K562 (cell line): ENCODE measurements around the gene TCFL5. TPM values are rescaled to one million over a fixed set of nuclear protein-coding genes. Genes with fewer than 3 reads are reported as not detected.
A peak's percentile ranks its signal among the peaks of the same experiment; 100 is the strongest.

ENCODE experiments used
- ATAC-seq: fragments of 200-7000 bp; cut with Tn5 transposase; 3 replicates; pipeline ENCODE4 v1.9.1; 2020; ENCODE audit warnings: moderate library complexity
- BruUV-seq: library from RNA; stranded (reverse); fragments of 400-500 nt; replicated peaks from 2 replicates; lab custom pipeline; 2021; lab: Mats Ljungman, UMichigan
- CTCF ChIA-PET: fragments of 300-600 bp; formaldehyde crosslinking; extraction: SDS; loops from one replicate; lab custom pipeline; 2021; ENCODE audit warnings: low intra/inter-chr PET ratio; lab: Yijun Ruan, JAX
- POLR2A ChIA-PET: fragments of 300-600, 350-650 bp; sonication (Branson Sonifier 250); formaldehyde crosslinking; extraction: SDS; loops from one replicate; lab custom pipeline; 2021; ENCODE audit warnings: antibody characterized with exemption, inconsistent platforms; lab: Yijun Ruan, JAX
- DNase-seq, 4 experiments: peaks; one replicate each; pipeline versions ENCODE4 v3.0.0 to v3.0.0-alpha.2; 2011 to 2018; ENCODE audit warnings: low spot score in 3 of 4, mixed read lengths in 3 of 4; ENCODE audit errors: extremely low read depth in 1 of 4
- FAIRE-seq: peaks from 2 replicates; lab custom pipeline; 2011; peaks lifted over from hg19 to GRCh38; lab: Jason Lieb, UNC
- H2AFZ ChIP-seq: 2 replicates; pipeline ENCODE4 v1.6.0; 2011; ENCODE audit warnings: low read depth, low read length, control low read depth, inconsistent platforms
- H3K27ac ChIP-seq: fragments of 200-600 bp; 3 replicates; pipeline ENCODE4 v1.8.0; 2011; ENCODE audit warnings: low read depth, mild to moderate bottlenecking, control low read depth, inconsistent platforms, low read length, moderate library complexity, mixed read lengths; ENCODE audit errors: extremely low read depth
- H3K27me3 ChIP-seq, 2 experiments: fragments of 300-600 bp in 1 of 2; 2 replicates in 1 of 2; 3 replicates in 1 of 2; pipeline versions ENCODE4 v1.6.0 to v1.8.0; 2011; ENCODE audit warnings: inconsistent platforms in 2 of 2, low read length in 2 of 2, mild to moderate bottlenecking in 1 of 2, mixed read lengths in 1 of 2, moderate library complexity in 1 of 2; ENCODE audit not compliant: control insufficient read depth in 2 of 2, insufficient read depth in 2 of 2
- H3K36me3 ChIP-seq: fragments of 300-600 bp; 3 replicates; pipeline ENCODE4 v1.8.0; 2011; ENCODE audit warnings: mild to moderate bottlenecking, low read length, inconsistent platforms; ENCODE audit not compliant: control insufficient read depth, insufficient read depth
- H3K4me1 ChIP-seq, 2 experiments: fragments of 200-600 bp in 1 of 2; replicated peaks in 1 of 2; 2 replicates in 1 of 2; 3 replicates in 1 of 2; pipeline versions ENCODE4 v1.5.1 to v1.8.0; 2011; ENCODE audit warnings: inconsistent platforms in 2 of 2, low read length in 2 of 2, mild to moderate bottlenecking in 1 of 2, mixed read lengths in 1 of 2, moderate library complexity in 1 of 2; ENCODE audit not compliant: control insufficient read depth in 2 of 2, insufficient read depth in 2 of 2
- H3K4me2 ChIP-seq: 2 replicates; pipeline ENCODE4 v1.6.1; 2011; ENCODE audit warnings: low read length, control low read depth, inconsistent platforms, mixed read lengths; ENCODE audit not compliant: insufficient read depth
- H3K4me3 ChIP-seq: fragments of 200-600 bp; sonication (generic), shearing (Covaris generic); 2 replicates; pipeline ENCODE4 v1.5.1; 2016; ENCODE audit warnings: control low read depth, inconsistent platforms
- H3K79me2 ChIP-seq: fragments of 200-600 bp; 3 replicates; pipeline ENCODE4 v1.8.0; 2011; ENCODE audit warnings: low read length, inconsistent platforms; ENCODE audit not compliant: control insufficient read depth, insufficient read depth
- H3K9ac ChIP-seq, 2 experiments: 2 replicates each; pipeline versions ENCODE4 v1.6.0 to v1.6.1; 2011; ENCODE audit warnings: low read depth in 2 of 2, low read length in 2 of 2, control low read depth in 1 of 2, inconsistent platforms in 1 of 2, mild to moderate bottlenecking in 1 of 2, mixed read lengths in 1 of 2; ENCODE audit not compliant: insufficient read depth in 1 of 2
- H3K9me1 ChIP-seq: one replicate; pipeline ENCODE4 v1.6.0; 2011; ENCODE audit warnings: inconsistent platforms, mild to moderate bottlenecking, low read length, moderate library complexity; ENCODE audit not compliant: control insufficient read depth, insufficient read depth
- H3K9me3 ChIP-seq: replicated peaks from 2 replicates; pipeline ENCODE4 v1.5.1; 2011; ENCODE audit warnings: low read depth, low read length, inconsistent platforms; ENCODE audit not compliant: control insufficient read depth, insufficient read depth
- H4K20me1 ChIP-seq: replicated peaks from 2 replicates; pipeline ENCODE4 v1.6.1; 2011; ENCODE audit warnings: low read length, inconsistent platforms, mixed read lengths; ENCODE audit not compliant: control insufficient read depth, insufficient read depth
- HEY1 ChIP-seq: fragments of 250-450 bp; sonication (Bioruptor Pico); IDR thresholded peaks from 2 replicates; pipeline ENCODE4 v1.5.0; 2020; ENCODE audit warnings: mild to moderate bottlenecking, moderate library complexity, borderline replicate concordance
- MAZ ChIP-seq, 2 experiments: fragments of 450-650 bp in 1 of 2; sonication (generic) in 1 of 2; formaldehyde crosslinking; IDR thresholded peaks in 1 of 2; conservative IDR thresholded peaks in 1 of 2; 2 replicates each; pipeline versions ENCODE4 v1.4.0 to v1.5.0; 2020; ENCODE audit warnings: mild to moderate bottlenecking in 1 of 2, missing genetic modification reagents in 1 of 2
- SMARCA5 ChIP-seq: fragments of 450-650 bp; IDR thresholded peaks from 2 replicates; pipeline ENCODE4 v1.6.1; 2016
- ZBTB7A ChIP-seq: IDR thresholded peaks from 2 replicates; pipeline ENCODE4 v1.6.1; 2011; ENCODE audit warnings: low read depth, mild to moderate bottlenecking, low read length, moderate library complexity, borderline replicate concordance; ENCODE audit not compliant: control insufficient read depth
- WGBS: fragments of 100-300 bp; shearing (Covaris generic); methylation state at CpG from one replicate; pipeline ENCODE4 v1.1.6; 2016; ENCODE audit warnings: low coverage, mixed read lengths; ENCODE audit not compliant: insufficient coverage; ENCODE audit errors: missing lambda C conversion rate; 5-methylcytosine and 5-hydroxymethylcytosine counted together
- in situ Hi-C: fragments of 300-500 bp; cut with MboI; formaldehyde crosslinking; loops from 4 replicates; pipeline ENCODE4 v1.15.0; 2018; ENCODE audit warnings: inconsistent platforms, mixed read lengths
- intact Hi-C: fragments of 100-400 bp; cut with micrococcal nuclease; formaldehyde crosslinking; loops from 2 replicates; pipeline ENCODE4 v1.14.2; 2022
- polyA plus RNA-seq, 8 experiments: library from polyadenylated mRNA; depleted of rRNA in 4 of 8; stranded (reverse) in 5 of 8; unstranded in 3 of 8; fragments of >200 nt; fragmentation: Nextera tagmentation in 2 of 8; fragmentation: Illumina TruSeq in 1 of 8; extraction: Ambion mirVana in 2 of 8; extraction: Trizol in 1 of 8; gene quantifications; 2 replicates each; pipeline versions ENCODE4 v1.2.1 to v1.2.3, GENCODE V29; 2011 to 2014; ENCODE audit warnings: inconsistent platforms in 1 of 8, missing spikeins in 1 of 8
- total RNA-seq, 7 experiments: library from RNA; depleted of rRNA in 6 of 7; stranded (reverse); fragments of >200 nt in 6 of 7; fragmentation: Illumina TruSeq in 2 of 7; extraction: Trizol in 2 of 7; gene quantifications; 2 replicates each; pipeline versions ENCODE4 v1.2.1 to v1.2.3, GENCODE V29; 2011 to 2021; ENCODE audit warnings: low replicate concordance in 1 of 7
- TF ChIP-seq, protein P1 (sequence below): fragments of 450-650 bp; IDR thresholded peaks from 2 replicates; pipeline ENCODE4 v1.6.1; 2016; ENCODE audit warnings: antibody characterized with exemption
- TF ChIP-seq, protein P2 (sequence below): sonication (generic); formaldehyde crosslinking; IDR thresholded peaks from 2 replicates; pipeline ENCODE4 v1.8.1; 2023; ENCODE audit warnings: mild to moderate bottlenecking, missing genetic modification reagents
- TF ChIP-seq, protein P3 (sequence below), 2 experiments: fragments of 450-650 bp; IDR thresholded peaks; 2 replicates each; pipeline ENCODE4 v1.6.1; 2016

Gene TCFL5
- total and polyA plus RNA-seq, 9 of the 15 experiments (the other 6 are each of a cell fraction or from before 2014, with no cell fraction given): 1.00 to 12.6 (median 9.1) TPM

DNA sequence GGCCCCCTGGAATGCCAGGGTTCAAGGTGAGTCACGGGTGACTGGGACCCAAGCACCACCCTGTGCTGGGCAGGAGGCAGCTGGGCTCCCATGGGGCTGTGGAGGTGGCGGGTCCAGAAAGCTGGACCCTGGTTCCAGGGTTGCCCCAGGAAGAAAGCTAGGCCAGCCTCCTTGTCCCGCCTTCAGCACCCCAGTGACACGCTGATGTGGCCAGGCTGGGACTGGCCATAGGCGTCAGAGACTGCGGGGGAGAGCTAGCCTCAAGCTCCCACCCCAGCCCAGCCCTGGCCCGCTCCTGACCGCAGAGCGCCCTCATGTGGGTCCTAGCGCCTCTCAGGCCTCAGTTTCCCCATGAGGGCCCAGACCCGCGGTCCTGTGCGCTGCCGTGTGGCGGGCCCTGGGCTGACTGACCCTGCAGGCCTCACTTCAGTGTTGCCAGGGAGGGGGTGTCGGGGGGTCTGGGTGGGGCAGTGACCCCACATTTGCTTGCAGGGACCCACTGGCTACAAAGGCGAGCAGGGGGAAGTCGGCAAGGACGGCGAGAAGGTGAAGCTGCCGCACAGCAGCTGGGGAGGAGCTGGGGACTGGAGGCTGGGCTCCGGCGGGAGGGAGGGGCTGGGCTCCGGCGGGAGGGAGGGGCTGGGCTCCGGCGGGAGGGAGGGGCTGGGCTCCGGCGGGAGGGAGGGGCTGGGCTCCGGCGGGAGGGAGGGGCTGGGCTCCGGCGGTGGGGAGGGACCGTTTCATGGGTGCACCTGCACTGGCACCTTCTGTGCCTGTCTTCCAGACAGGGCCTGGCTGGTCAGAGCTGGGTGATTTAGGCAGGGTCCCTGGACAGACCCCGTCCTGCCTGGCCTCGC, 36.9 kb downstream of the TCFL5 start:
- H3K27ac ChIP-seq: peak overlapping the region; percentile 30; the same call in 1 of the 3 replicates
- intact Hi-C loops: loop anchor here (10.0 kb wide), 1 partner anchor 50 kb away; no protein-coding TSS in a partner anchor
- WGBS: 32% methylated on average over 15 of the region's 36 CpGs
- 0 out of 2 replicates have a peak, but pooled peaks have one; percentile 19 for TF ChIP-seq SMARCA5
- TF ChIP-seq, protein P1, sequence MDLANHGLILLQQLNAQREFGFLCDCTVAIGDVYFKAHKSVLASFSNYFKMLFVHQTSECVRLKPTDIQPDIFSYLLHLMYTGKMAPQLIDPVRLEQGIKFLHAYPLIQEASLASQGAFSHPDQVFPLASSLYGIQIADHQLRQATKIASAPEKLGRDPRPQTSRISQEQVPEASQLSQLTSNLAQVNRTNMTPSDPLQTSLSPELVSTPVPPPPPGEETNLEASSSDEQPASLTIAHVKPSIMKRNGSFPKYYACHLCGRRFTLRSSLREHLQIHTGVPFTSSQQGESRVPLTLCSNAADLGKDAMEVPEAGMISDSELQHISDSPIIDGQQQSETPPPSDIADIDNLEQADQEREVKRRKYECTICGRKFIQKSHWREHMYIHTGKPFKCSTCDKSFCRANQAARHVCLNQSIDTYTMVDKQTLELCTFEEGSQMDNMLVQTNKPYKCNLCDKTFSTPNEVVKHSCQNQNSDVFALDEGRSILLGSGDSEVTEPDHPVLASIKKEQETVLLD: 0 out of 2 replicates have a peak, but pooled peaks have one; percentile 17
- TF ChIP-seq MAZ (CRISPR knock-in tag; conservative IDR thresholded peaks at IDR 0.05 in 1 of 2, IDR thresholded peaks at IDR 0.05 in 1 of 2): peak in 1 of 2 experiments; percentile 35; a peak in 1 of 4 replicates
- TF ChIP-seq, protein P2, sequence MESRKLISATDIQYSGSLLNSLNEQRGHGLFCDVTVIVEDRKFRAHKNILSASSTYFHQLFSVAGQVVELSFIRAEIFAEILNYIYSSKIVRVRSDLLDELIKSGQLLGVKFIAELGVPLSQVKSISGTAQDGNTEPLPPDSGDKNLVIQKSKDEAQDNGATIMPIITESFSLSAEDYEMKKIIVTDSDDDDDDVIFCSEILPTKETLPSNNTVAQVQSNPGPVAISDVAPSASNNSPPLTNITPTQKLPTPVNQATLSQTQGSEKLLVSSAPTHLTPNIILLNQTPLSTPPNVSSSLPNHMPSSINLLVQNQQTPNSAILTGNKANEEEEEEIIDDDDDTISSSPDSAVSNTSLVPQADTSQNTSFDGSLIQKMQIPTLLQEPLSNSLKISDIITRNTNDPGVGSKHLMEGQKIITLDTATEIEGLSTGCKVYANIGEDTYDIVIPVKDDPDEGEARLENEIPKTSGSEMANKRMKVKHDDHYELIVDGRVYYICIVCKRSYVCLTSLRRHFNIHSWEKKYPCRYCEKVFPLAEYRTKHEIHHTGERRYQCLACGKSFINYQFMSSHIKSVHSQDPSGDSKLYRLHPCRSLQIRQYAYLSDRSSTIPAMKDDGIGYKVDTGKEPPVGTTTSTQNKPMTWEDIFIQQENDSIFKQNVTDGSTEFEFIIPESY (CRISPR knock-in tag): peak; percentile 28; the same call in 1 of the 2 replicates
- 0 out of 2 replicates have a peak, but pooled peaks have one; percentile 47 for TF ChIP-seq ZBTB7A
- no peak for TF ChIP-seq HEY1 (CRISPR knock-in tag)
- TF ChIP-seq, protein P3, sequence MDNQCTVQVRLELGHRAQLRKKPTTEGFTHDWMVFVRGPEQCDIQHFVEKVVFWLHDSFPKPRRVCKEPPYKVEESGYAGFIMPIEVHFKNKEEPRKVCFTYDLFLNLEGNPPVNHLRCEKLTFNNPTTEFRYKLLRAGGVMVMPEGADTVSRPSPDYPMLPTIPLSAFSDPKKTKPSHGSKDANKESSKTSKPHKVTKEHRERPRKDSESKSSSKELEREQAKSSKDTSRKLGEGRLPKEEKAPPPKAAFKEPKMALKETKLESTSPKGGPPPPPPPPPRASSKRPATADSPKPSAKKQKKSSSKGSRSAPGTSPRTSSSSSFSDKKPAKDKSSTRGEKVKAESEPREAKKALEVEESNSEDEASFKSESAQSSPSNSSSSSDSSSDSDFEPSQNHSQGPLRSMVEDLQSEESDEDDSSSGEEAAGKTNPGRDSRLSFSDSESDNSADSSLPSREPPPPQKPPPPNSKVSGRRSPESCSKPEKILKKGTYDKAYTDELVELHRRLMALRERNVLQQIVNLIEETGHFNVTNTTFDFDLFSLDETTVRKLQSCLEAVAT (IDR thresholded peaks at IDR 0.05): 0 out of 4 replicates have a peak, but pooled peaks of 1 of the 2 experiments have one; percentile 47

More for the DNA sequence above, 36.9 kb downstream of the TCFL5 start:
- H3K4me1 ChIP-seq: peaks cover 12 to 100% of the 10 kb centered on the region in 2 experiments
- H3K4me3 ChIP-seq: peak overlapping the region; percentile 16
- 0 out of 2 replicates have a peak, but pooled peaks cover 3% of the 10 kb centered on the region for H4K20me1 ChIP-seq
- FAIRE-seq (no peak), DNase-seq (peak; percentile 76 to 81 (median 78)), ATAC-seq (peak; percentile 78)
- no peaks in the 10 kb centered on the region for H3K27me3 ChIP-seq
- no peaks in the 10 kb centered on the region for H3K9me1 ChIP-seq
- BruUV-seq: no TSS peak
- ChIA-PET CTCF (no interaction called here), POLR2A (interaction anchor here (0.6 to 1.4 kb wide), 5 partner anchors 54 to 102 kb away, joined by 3 to 5 read pairs (median 3); no protein-coding TSS in a partner anchor)
- H3K9me3 ChIP-seq: no peaks in the 10 kb centered on the region
- peak overlapping the region; percentile 58 for H3K4me2 ChIP-seq
- in situ Hi-C loops: loop anchor here (10.0 kb wide), 1 partner anchor 190 kb away; no protein-coding TSS in a partner anchor
- H3K9ac ChIP-seq: peak overlapping the region; percentile 23 to 88; a peak in 3 of 4 replicates
- H3K36me3 ChIP-seq: no peaks in the 10 kb centered on the region
- no peaks in the 10 kb centered on the region for H3K79me2 ChIP-seq
- peak overlapping the region; percentile 69 for H2AFZ ChIP-seq
